Measurements from ENCODE around the gene ARHGAP9.

DNA sequence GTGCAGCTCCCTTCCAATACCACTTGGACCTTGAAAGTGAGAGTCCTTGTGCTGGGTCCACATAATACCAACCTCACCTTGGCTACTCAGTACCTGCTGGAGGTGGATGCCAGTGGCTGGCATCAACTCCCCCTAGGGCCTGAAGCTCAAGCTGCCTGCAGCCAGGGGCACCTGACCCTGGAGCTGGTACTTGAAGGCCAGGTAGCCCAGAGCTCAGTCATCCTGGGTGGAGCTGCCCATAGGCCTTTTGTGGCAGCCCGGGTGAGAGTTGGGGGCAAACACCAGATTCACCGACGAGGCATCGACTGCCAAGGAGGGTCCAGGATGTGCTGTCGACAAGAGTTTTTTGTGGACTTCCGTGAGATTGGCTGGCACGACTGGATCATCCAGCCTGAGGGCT is 30.3 kb downstream of the ARHGAP9 start:
- TF ChIP-seq, protein P1, sequence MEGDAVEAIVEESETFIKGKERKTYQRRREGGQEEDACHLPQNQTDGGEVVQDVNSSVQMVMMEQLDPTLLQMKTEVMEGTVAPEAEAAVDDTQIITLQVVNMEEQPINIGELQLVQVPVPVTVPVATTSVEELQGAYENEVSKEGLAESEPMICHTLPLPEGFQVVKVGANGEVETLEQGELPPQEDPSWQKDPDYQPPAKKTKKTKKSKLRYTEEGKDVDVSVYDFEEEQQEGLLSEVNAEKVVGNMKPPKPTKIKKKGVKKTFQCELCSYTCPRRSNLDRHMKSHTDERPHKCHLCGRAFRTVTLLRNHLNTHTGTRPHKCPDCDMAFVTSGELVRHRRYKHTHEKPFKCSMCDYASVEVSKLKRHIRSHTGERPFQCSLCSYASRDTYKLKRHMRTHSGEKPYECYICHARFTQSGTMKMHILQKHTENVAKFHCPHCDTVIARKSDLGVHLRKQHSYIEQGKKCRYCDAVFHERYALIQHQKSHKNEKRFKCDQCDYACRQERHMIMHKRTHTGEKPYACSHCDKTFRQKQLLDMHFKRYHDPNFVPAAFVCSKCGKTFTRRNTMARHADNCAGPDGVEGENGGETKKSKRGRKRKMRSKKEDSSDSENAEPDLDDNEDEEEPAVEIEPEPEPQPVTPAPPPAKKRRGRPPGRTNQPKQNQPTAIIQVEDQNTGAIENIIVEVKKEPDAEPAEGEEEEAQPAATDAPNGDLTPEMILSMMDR (IDR thresholded peaks at IDR 0.05; ENCODE audit: insufficient read depth, low read length) = no peak
- TF ChIP-seq GABPA (IDR thresholded peaks at IDR 0.05; ENCODE audit: low read depth) (no peak), POLR2AphosphoS5 (IDR thresholded peaks at IDR 0.05; ENCODE audit: low read depth) (no peak)
- TF ChIP-seq, protein P2, sequence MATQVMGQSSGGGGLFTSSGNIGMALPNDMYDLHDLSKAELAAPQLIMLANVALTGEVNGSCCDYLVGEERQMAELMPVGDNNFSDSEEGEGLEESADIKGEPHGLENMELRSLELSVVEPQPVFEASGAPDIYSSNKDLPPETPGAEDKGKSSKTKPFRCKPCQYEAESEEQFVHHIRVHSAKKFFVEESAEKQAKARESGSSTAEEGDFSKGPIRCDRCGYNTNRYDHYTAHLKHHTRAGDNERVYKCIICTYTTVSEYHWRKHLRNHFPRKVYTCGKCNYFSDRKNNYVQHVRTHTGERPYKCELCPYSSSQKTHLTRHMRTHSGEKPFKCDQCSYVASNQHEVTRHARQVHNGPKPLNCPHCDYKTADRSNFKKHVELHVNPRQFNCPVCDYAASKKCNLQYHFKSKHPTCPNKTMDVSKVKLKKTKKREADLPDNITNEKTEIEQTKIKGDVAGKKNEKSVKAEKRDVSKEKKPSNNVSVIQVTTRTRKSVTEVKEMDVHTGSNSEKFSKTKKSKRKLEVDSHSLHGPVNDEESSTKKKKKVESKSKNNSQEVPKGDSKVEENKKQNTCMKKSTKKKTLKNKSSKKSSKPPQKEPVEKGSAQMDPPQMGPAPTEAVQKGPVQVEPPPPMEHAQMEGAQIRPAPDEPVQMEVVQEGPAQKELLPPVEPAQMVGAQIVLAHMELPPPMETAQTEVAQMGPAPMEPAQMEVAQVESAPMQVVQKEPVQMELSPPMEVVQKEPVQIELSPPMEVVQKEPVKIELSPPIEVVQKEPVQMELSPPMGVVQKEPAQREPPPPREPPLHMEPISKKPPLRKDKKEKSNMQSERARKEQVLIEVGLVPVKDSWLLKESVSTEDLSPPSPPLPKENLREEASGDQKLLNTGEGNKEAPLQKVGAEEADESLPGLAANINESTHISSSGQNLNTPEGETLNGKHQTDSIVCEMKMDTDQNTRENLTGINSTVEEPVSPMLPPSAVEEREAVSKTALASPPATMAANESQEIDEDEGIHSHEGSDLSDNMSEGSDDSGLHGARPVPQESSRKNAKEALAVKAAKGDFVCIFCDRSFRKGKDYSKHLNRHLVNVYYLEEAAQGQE (IDR thresholded peaks at IDR 0.05; ENCODE audit: insufficient replicate concordance, low read depth) = no peak
